Endothelial cell of umbilical vein (primary cell): ENCODE data around the gene LENG8.
"Not testable (repeated sequence)": the region's sequence is repeated elsewhere in the genome, so short reads cannot be mapped to it uniquely, and the experiment has no call there.

Experiments used
- CTCF ChIP-seq, 2 donors: IDR thresholded peaks; 1 replicate in 1 of 2; 2 replicates in 1 of 2; pipeline ENCODE4 v1.5.1; 2011; ENCODE audit warnings: low read length in 2 of 2, mild to moderate bottlenecking in 2 of 2, moderate library complexity in 2 of 2, control low read depth in 1 of 2, inconsistent platforms in 1 of 2, low read depth in 1 of 2; ENCODE audit not compliant: insufficient read depth in 1 of 2; ENCODE audit errors: extremely low read depth in 1 of 2
- EZH2 ChIP-seq: IDR thresholded peaks from 2 replicates; pipeline ENCODE4 v1.6.1; 2012; ENCODE audit warnings: borderline replicate concordance, low read depth, mild to moderate bottlenecking, moderate library complexity, low read length, inconsistent platforms; ENCODE audit not compliant: severe bottlenecking
- GATA2 ChIP-seq: IDR thresholded peaks from 2 replicates; pipeline ENCODE4 v1.7.0; 2011; ENCODE audit warnings: low read depth, mild to moderate bottlenecking, moderate library complexity, mixed read lengths, low read length; ENCODE audit not compliant: insufficient read length, insufficient read depth
- JUN ChIP-seq: IDR thresholded peaks from 2 replicates; pipeline ENCODE4 v1.6.1; 2011; ENCODE audit warnings: borderline replicate concordance, low read depth; ENCODE audit not compliant: insufficient read length, insufficient read depth
- MAX ChIP-seq: IDR thresholded peaks from 2 replicates; pipeline ENCODE4 v1.6.1; 2011; ENCODE audit not compliant: insufficient read depth, insufficient read length
- MYC ChIP-seq: IDR thresholded peaks from one replicate; pipeline ENCODE4 v1.6.1; 2011; ENCODE audit warnings: mild to moderate bottlenecking, low read depth, low read length
- POLR2A ChIP-seq: IDR thresholded peaks from 2 replicates; pipeline ENCODE4 v1.6.1; 2012; ENCODE audit warnings: low read depth, mild to moderate bottlenecking, control low read depth, low read length
- POLR2AphosphoS5 ChIP-seq: IDR thresholded peaks from 2 replicates; pipeline ENCODE4 v1.6.1; 2012; ENCODE audit warnings: low read depth, mild to moderate bottlenecking, control low read depth, low read length, moderate library complexity; ENCODE audit not compliant: insufficient read depth

- TF ChIP-seq EZH2; CTCF (IDR thresholded peaks at IDR 0.05; ENCODE audit: extremely low read depth in 1 of 2, insufficient read depth in 1 of 2, low read depth in 1 of 2, low read length in 2 of 2); GATA2; POLR2A; MYC; MAX; JUN; POLR2AphosphoS5: not testable (repeated sequence)
These were observed 59.5 kb downstream of the LENG8 start for GRCh38 chr19:54508487-54508886.
